ENCODE measurements around the gene FGFR1OP2. TPM values are rescaled to one million over a fixed set of nuclear protein-coding genes. Genes with fewer than 3 reads are reported as not detected.
A peak's percentile ranks its signal among the peaks of the same experiment; 100 is the strongest.

FGFR1OP2 gene
- total RNA-seq, 2 donors from 2014 or later = 39.2 to 41.5 TPM

- H3K27ac ChIP-seq = no peak overlapping the region
- no peaks in the 10 kb centered on the region for H3K27me3 ChIP-seq
- no peak for ATAC-seq
- WGBS, 2 donors = 74 to 83% methylated on average over 5 of the region's 5 CpGs
- peaks cover 32% of the 10 kb centered on the region for H3K4me1 ChIP-seq
- no peak for DNase-seq
- no peak overlapping the region for H3K4me3 ChIP-seq
- no peaks in the 10 kb centered on the region for H3K9me3 ChIP-seq
- intact Hi-C loops (cut with DNase I) = no loop called here
- H3K36me3 ChIP-seq (replicated peaks in 1 of 2; ENCODE audit: insufficient read depth in 1 of 2, low read depth in 2 of 2) = peaks cover 0 to 3% of the 10 kb centered on the region in 2 donors
- TF ChIP-seq CTCF (IDR thresholded peaks at IDR 0.05) = no peak
- TF ChIP-seq POLR2A (IDR thresholded peaks at IDR 0.05) = no peak
Measured at GRCh38 chr12:27002141-27002540, 63.9 kb downstream of the FGFR1OP2 start.

- Histone ChIP-seq H3K36me3 (replicated peaks in 1 of 2; ENCODE audit: insufficient read depth in 1 of 2, low read depth in 2 of 2) (peaks cover 0 to under 1% of the 10 kb centered on the region in 2 donors), H3K4me3 (no peak overlapping the region), H3K27me3 (no peaks in the 10 kb centered on the region), H3K27ac (no peak overlapping the region), H3K4me1 (peaks cover 47% of the 10 kb centered on the region), H3K9me3 (no peaks in the 10 kb centered on the region)
- ATAC-seq = no peak
- intact Hi-C loops (cut with DNase I) = no loop called here
- TF ChIP-seq CTCF (IDR thresholded peaks at IDR 0.05) (no peak), POLR2A (IDR thresholded peaks at IDR 0.05) (no peak)
- 85 to 86% methylated on average over 6 of the region's 6 CpGs for WGBS, 2 donors
- no peak for DNase-seq
Measured at GRCh38 chr12:27003421-27004381, 65.4 kb downstream of the FGFR1OP2 start.

- no peak overlapping the region for H3K4me3 ChIP-seq
- DNase-seq (no peak), ATAC-seq (no peak)
- no peaks in the 10 kb centered on the region for H3K36me3 ChIP-seq (replicated peaks in 1 of 2; ENCODE audit: insufficient read depth in 1 of 2, low read depth in 2 of 2)
- TF ChIP-seq POLR2A (IDR thresholded peaks at IDR 0.05) (no peak), CTCF (IDR thresholded peaks at IDR 0.05) (no peak)
- peaks cover 64% of the 10 kb centered on the region for H3K4me1 ChIP-seq
- H3K27me3 ChIP-seq = no peaks in the 10 kb centered on the region
- no peak overlapping the region for H3K27ac ChIP-seq
- 95% methylated on average over 2 of the region's 2 CpGs for whole genome bisulfite sequencing, 2 donors
- intact Hi-C loops (cut with DNase I) = no loop called here
- no peaks in the 10 kb centered on the region for H3K9me3 ChIP-seq
Measured at GRCh38 chr12:27005495-27005894, 67.2 kb downstream of the FGFR1OP2 start.

GRCh38 chr12:27006797-27007467, 68.7 kb downstream of the FGFR1OP2 start:
- H3K9me3 ChIP-seq = no peaks in the 10 kb centered on the region
- ATAC-seq = no peak
- H3K4me1 ChIP-seq = peaks cover 76% of the 10 kb centered on the region
- intact Hi-C loops (cut with DNase I) = no loop called here
- peak overlapping the region in 1 of 4 donors; percentile 27 for H3K27ac ChIP-seq
- no peak overlapping the region for H3K4me3 ChIP-seq
- DNase-seq = no peak
- H3K36me3 ChIP-seq (replicated peaks in 1 of 2; ENCODE audit: insufficient read depth in 1 of 2, low read depth in 2 of 2) = no peaks in the 10 kb centered on the region
- WGBS, 2 donors = 33% methylated on average over 2 of the region's 2 CpGs
- TF ChIP-seq POLR2A (IDR thresholded peaks at IDR 0.05) = no peak
- no peak for TF ChIP-seq CTCF (IDR thresholded peaks at IDR 0.05)
- no peaks in the 10 kb centered on the region for H3K27me3 ChIP-seq

All from body of pancreas (tissue), 4 donors.